Fibroblast of the aortic adventitia (primary cell): ENCODE results near the gene MRPL46. TPM values are rescaled to one million over a fixed set of nuclear protein-coding genes. Genes with fewer than 3 reads are reported as not detected.
"Not testable (repeated sequence)": the region's sequence is repeated elsewhere in the genome, so short reads cannot be mapped to it uniquely, and the experiment has no call there.

Experiments used
- DNase-seq: peaks from one replicate; pipeline ENCODE4 v3.0.0-alpha.2; 2010; ENCODE audit warnings: low read depth
- H3K4me3 ChIP-seq: 2 replicates; pipeline ENCODE4 v1.5.1; 2011; ENCODE audit warnings: low read depth, mild to moderate bottlenecking, control low read depth, low read length, moderate library complexity
- CTCF ChIP-seq: IDR thresholded peaks from 2 replicates; pipeline ENCODE4 v1.5.1; 2011; ENCODE audit warnings: mild to moderate bottlenecking, low read length, control low read depth, inconsistent platforms; ENCODE audit not compliant: insufficient read depth
- total RNA-seq: library from RNA; depleted of rRNA; stranded (reverse); fragments of >200 nt; gene quantifications from 2 replicates; pipeline ENCODE4 v1.2.3, GENCODE V29; 2012; ENCODE audit warnings: low replicate concordance

Gene MRPL46
- total RNA-seq, 1 donor = 16.4 TPM

- H3K4me3 ChIP-seq = no peak overlapping the region
- no peak for DNase-seq
- no peak for TF ChIP-seq CTCF
These were observed 5.0 kb upstream of the MRPL46 start for GRCh38 chr15:88472225-88472624.

- no peak overlapping the region for H3K4me3 ChIP-seq
- DNase-seq = no peak
- TF ChIP-seq CTCF = no peak
These were observed 3.6 kb upstream of the MRPL46 start for GRCh38 chr15:88470625-88471372.

GRCh38 chr15:88469321-88469720, 2.1 kb upstream of the MRPL46 start:
- TF ChIP-seq CTCF = no peak
- no peak for DNase-seq

GRCh38 chr15:88468721-88469120, 1.5 kb upstream of the MRPL46 start:
- peak overlapping the region; percentile 99 for H3K4me3 ChIP-seq
- DNase-seq = not testable (repeated sequence)

More at GRCh38 chr15:88469321-88469720, 2.1 kb upstream of the MRPL46 start:
- no peak overlapping the region for H3K4me3 ChIP-seq

GRCh38 chr15:88467935-88468528, 844 bp upstream of the MRPL46 start:
- H3K4me3 ChIP-seq = peak overlapping the region; percentile 99
- DNase-seq = peak; percentile 18
- TF ChIP-seq CTCF = peak; percentile 52

GRCh38 chr15:88465633-88466224, 1.5 kb downstream of the MRPL46 start:
- peak; percentile 30 for DNase-seq
- TF ChIP-seq CTCF = no peak
- H3K4me3 ChIP-seq = no peak overlapping the region

GRCh38 chr15:88463870-88464532, 3.2 kb downstream of the MRPL46 start:
- DNase-seq = no peak
- no peak for TF ChIP-seq CTCF

More at GRCh38 chr15:88463870-88464532, 3.2 kb downstream of the MRPL46 start:
- no peak overlapping the region for H3K4me3 ChIP-seq
